Endodermal cell (in vitro differentiated cells): ENCODE data around the gene NAALADL2. TPM values are rescaled to one million over a fixed set of nuclear protein-coding genes. Genes with fewer than 3 reads are reported as not detected.

ENCODE experiments used
- DNase-seq: peaks from one replicate; pipeline ENCODE4 v3.0.0-alpha.2; 2017
- H3K27ac ChIP-seq: 2 replicates; pipeline ENCODE4 v1.5.1; 2013; ENCODE audit warnings: mild to moderate bottlenecking, low read depth, low read length, moderate library complexity
- H3K27me3 ChIP-seq: 2 replicates; pipeline ENCODE4 v1.6.1; 2013; ENCODE audit warnings: mild to moderate bottlenecking, low read length, moderate library complexity; ENCODE audit not compliant: insufficient read depth, control insufficient read depth, poor library complexity, severe bottlenecking
- H3K36me3 ChIP-seq: 2 replicates; pipeline ENCODE4 v1.7.0; 2013; ENCODE audit warnings: mild to moderate bottlenecking, low read length, moderate library complexity; ENCODE audit not compliant: control insufficient read depth, insufficient read depth
- H3K4me1 ChIP-seq: one replicate; pipeline ENCODE4 v1.7.0; 2013; ENCODE audit warnings: low read length; ENCODE audit not compliant: control insufficient read depth, insufficient read depth
- H3K4me3 ChIP-seq: 2 replicates; pipeline ENCODE4 v1.5.1; 2013; ENCODE audit warnings: mild to moderate bottlenecking, low read length, moderate library complexity
- H3K9ac ChIP-seq: 2 replicates; pipeline ENCODE4 v1.6.1; 2013; ENCODE audit warnings: mild to moderate bottlenecking, low read length, moderate library complexity; ENCODE audit not compliant: poor library complexity, severe bottlenecking; ENCODE audit errors: extremely low read depth
- H3K9me3 ChIP-seq: 2 replicates; pipeline ENCODE4 v1.6.1; 2013; ENCODE audit warnings: mild to moderate bottlenecking, low read length, moderate library complexity; ENCODE audit not compliant: control insufficient read depth
- H3K27ac Mint-ChIP-seq: 2 replicates; pipeline ENCODE4 v1.8.0; 2020; ENCODE audit warnings: mixed read lengths
- H3K27me3 Mint-ChIP-seq: 2 replicates; pipeline ENCODE4 v1.8.0; 2021; ENCODE audit warnings: mild to moderate bottlenecking, mixed read lengths; ENCODE audit not compliant: insufficient read depth
- H3K36me3 Mint-ChIP-seq: 2 replicates; pipeline ENCODE4 v1.8.0; 2020; ENCODE audit warnings: low read depth, mixed read lengths
- H3K4me1 Mint-ChIP-seq: 2 replicates; pipeline ENCODE4 v1.8.0; 2020; ENCODE audit warnings: mixed read lengths
- H3K4me3 Mint-ChIP-seq: 2 replicates; pipeline ENCODE4 v1.8.0; 2020; ENCODE audit warnings: mild to moderate bottlenecking, moderate library complexity, mixed read lengths
- H3K9me3 Mint-ChIP-seq: 2 replicates; pipeline ENCODE4 v1.8.0; 2020; ENCODE audit warnings: mild to moderate bottlenecking, mixed read lengths
- WGBS, 2 experiments: methylation state at CpG; one replicate each; pipeline versions ENCODE4 v1.1.5 to v1.1.7; 2013; ENCODE audit warnings: missing lambda C conversion rate in 2 of 2, mixed read lengths in 1 of 2; ENCODE audit not compliant: insufficient coverage in 1 of 2, insufficient read length in 1 of 2; 5-methylcytosine and 5-hydroxymethylcytosine counted together
- total RNA-seq, 2 donors: library from RNA; stranded (reverse); fragmentation: NEBNext Ultra II Directional in 1 of 2; extraction: Animal tissue kit (Norgen Biotek cat#: 25700) in 1 of 2; gene quantifications; 2 replicates in 1 of 2; 3 replicates in 1 of 2; pipeline ENCODE4 v1.2.1, GENCODE V29; 2021
- TF ChIP-seq, protein P1 (sequence below): fragments of 200-600 bp; sonication (generic); conservative IDR thresholded peaks from 2 replicates; pipeline ENCODE4 v1.5.0; 2021; ENCODE audit warnings: antibody characterized with exemption, mild to moderate bottlenecking

The NAALADL2 gene
- total RNA-seq, 2 donors from 2014 or later, result 1.6 to 1.8 TPM

DNA sequence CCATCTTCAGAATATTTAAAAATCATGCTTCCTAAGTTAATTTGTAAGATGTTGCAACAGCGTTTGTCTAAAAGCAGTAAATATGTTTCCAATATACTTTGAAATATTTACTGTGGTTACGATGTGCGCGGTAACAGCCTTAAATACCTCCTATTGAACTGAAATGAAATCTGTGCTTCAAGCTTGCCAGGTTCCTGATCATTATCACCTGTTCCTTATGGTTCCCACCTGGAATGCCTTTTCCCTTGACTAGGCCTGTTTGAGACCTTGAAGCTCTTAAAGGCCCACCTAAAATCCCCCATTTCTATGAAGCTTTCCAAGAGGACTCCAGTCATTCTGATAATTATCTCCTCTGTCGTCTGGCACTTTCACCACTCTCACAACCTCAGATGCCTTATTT lies 146.7 kb downstream of the NAALADL2 start:
- no peak overlapping the region for H3K4me3 ChIP-seq
- no peaks in the 10 kb centered on the region for H3K27me3 Mint-ChIP-seq
- no peaks in the 10 kb centered on the region for H3K4me1 ChIP-seq
- H3K9me3 Mint-ChIP-seq, result no peaks in the 10 kb centered on the region
- H3K36me3 Mint-ChIP-seq, result no peaks in the 10 kb centered on the region
- DNase-seq, result no peak
- H3K4me1 Mint-ChIP-seq, result peaks cover 7% of the 10 kb centered on the region
- no peaks in the 10 kb centered on the region for H3K27me3 ChIP-seq
- no peak overlapping the region for H3K27ac ChIP-seq
- H3K27ac Mint-ChIP-seq, result no peak overlapping the region
- WGBS, 2 experiments, result 95 to 96% methylated on average over 3 to 4 of the region's 5 CpGs
- H3K4me3 Mint-ChIP-seq, result no peak overlapping the region
- TF ChIP-seq, protein P1, sequence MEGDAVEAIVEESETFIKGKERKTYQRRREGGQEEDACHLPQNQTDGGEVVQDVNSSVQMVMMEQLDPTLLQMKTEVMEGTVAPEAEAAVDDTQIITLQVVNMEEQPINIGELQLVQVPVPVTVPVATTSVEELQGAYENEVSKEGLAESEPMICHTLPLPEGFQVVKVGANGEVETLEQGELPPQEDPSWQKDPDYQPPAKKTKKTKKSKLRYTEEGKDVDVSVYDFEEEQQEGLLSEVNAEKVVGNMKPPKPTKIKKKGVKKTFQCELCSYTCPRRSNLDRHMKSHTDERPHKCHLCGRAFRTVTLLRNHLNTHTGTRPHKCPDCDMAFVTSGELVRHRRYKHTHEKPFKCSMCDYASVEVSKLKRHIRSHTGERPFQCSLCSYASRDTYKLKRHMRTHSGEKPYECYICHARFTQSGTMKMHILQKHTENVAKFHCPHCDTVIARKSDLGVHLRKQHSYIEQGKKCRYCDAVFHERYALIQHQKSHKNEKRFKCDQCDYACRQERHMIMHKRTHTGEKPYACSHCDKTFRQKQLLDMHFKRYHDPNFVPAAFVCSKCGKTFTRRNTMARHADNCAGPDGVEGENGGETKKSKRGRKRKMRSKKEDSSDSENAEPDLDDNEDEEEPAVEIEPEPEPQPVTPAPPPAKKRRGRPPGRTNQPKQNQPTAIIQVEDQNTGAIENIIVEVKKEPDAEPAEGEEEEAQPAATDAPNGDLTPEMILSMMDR, result no peak
- no peaks in the 10 kb centered on the region for H3K36me3 ChIP-seq
- H3K9me3 ChIP-seq, result no peaks in the 10 kb centered on the region
- H3K9ac ChIP-seq, result no peak overlapping the region

DNA sequence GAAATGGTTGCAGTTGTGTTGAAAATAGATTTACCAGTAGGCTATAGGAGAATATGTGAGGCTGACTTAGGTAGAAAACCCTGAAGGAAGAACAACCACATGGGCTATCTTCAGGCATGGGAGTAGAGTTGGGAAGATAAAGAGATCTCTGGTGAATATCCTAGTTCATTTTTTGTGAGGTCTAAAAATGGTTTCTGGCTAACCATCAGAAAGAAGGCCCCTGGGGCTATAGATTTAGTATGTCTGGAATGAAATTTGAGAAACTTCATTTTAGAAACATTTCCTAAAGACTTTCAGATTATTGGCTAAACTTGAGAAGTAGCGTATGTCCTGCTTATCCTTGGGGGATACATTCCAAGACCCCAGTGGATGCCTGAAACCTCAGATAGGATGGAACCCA lies 148.2 kb downstream of the NAALADL2 start:
- TF ChIP-seq, protein P1, result no peak
- Histone ChIP-seq H3K9ac (no peak overlapping the region), H3K36me3 (no peaks in the 10 kb centered on the region), H3K4me3 (no peak overlapping the region), H3K4me1 (no peaks in the 10 kb centered on the region), H3K27ac (no peak overlapping the region), H3K27me3 (no peaks in the 10 kb centered on the region), H3K9me3 (no peaks in the 10 kb centered on the region)
- Mint-ChIP-seq H3K4me1 (peaks cover 7% of the 10 kb centered on the region), H3K9me3 (no peaks in the 10 kb centered on the region), H3K27me3 (no peaks in the 10 kb centered on the region), H3K36me3 (no peaks in the 10 kb centered on the region), H3K27ac (no peak overlapping the region), H3K4me3 (no peak overlapping the region)
- WGBS, 2 experiments, result 89 to 100% methylated on average over 1 of the region's 1 CpG
- no peak for DNase-seq

DNA sequence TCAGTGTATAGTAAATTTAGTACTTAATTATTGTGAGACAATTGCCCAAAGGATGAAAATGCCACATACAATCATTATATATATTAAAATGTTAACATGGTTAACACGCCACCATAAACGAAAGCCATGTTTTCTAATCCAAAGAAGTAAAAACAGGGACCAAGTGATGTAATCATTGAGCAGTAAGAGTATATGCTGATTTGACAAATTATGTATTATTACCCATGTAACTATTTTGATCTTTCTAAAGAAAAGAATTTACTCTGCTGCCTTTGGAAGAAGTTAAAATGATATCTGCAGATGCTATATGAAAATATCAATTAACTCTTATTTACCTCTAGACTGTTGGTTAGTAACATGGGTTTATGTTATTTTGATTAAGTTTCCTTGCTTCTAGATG lies 150.2 kb downstream of the NAALADL2 start:
- no peaks in the 10 kb centered on the region for H3K36me3 ChIP-seq
- H3K9me3 ChIP-seq, result no peaks in the 10 kb centered on the region
- Mint-ChIP-seq H3K4me3 (no peak overlapping the region), H3K36me3 (no peaks in the 10 kb centered on the region), H3K9me3 (no peaks in the 10 kb centered on the region), H3K27ac (no peak overlapping the region), H3K4me1 (peaks cover 7% of the 10 kb centered on the region), H3K27me3 (no peaks in the 10 kb centered on the region)
- no peak overlapping the region for H3K4me3 ChIP-seq
- WGBS, 2 experiments, result 100% methylated on average over 1 of the region's 2 CpGs; no CpG with 5 or more reads in 1 of the 2 experiments
- no peak for DNase-seq
- H3K4me1 ChIP-seq, result no peaks in the 10 kb centered on the region
- TF ChIP-seq, protein P1, result no peak
- no peak overlapping the region for H3K27ac ChIP-seq
- no peak overlapping the region for H3K9ac ChIP-seq
- no peaks in the 10 kb centered on the region for H3K27me3 ChIP-seq
